ENCODE data around the gene ODR4.

- TF ChIP-seq ELF4 (IDR thresholded peaks at IDR 0.05) (no peak), FOXM1 (IDR thresholded peaks at IDR 0.05; ENCODE audit: borderline replicate concordance) (no peak), HDGF (IDR thresholded peaks at IDR 0.05; ENCODE audit: borderline replicate concordance) (no peak), BHLHE40 (IDR thresholded peaks at IDR 0.05; ENCODE audit: borderline replicate concordance) (no peak), LEF1 (IDR thresholded peaks at IDR 0.05; ENCODE audit: borderline replicate concordance) (no peak), SUZ12 (IDR thresholded peaks at IDR 0.05) (no peak), PKNOX1 (IDR thresholded peaks at IDR 0.05) (no peak), FOXK2 (IDR thresholded peaks at IDR 0.05) (no peak), NFRKB (IDR thresholded peaks at IDR 0.05) (no peak)
Observed at GRCh38 chr1:186420311-186420710, 44.7 kb downstream of the ODR4 start.

All from HEK293T (cell line).